Upper lobe of left lung (tissue), 4 donors: ENCODE results near the gene EFCAB8.

Experiments used
- CTCF ChIP-seq, 6 experiments: fragments of 450-650 bp in 4 of 6; fragments of 200-600 bp in 2 of 6; sonication (generic) in 2 of 6; IDR thresholded peaks; one replicate each; pipeline ENCODE4 v1.5.1; 2016 to 2019; ENCODE audit warnings: antibody characterized with exemption in 6 of 6
- POLR2A ChIP-seq, 4 donors: fragments of 450-650 bp; IDR thresholded peaks; one replicate each; pipeline ENCODE4 v1.5.1; 2016 to 2017; ENCODE audit warnings: antibody characterized with exemption in 4 of 4, mild to moderate bottlenecking in 2 of 4
- POLR2AphosphoS5 ChIP-seq, 2 donors: sonication (generic); formaldehyde crosslinking; IDR thresholded peaks; one replicate each; pipeline ENCODE4 v1.5.1; 2017; ENCODE audit warnings: antibody characterized with exemption in 2 of 2

- TF ChIP-seq POLR2AphosphoS5 (IDR thresholded peaks at IDR 0.05) (no peak), CTCF (IDR thresholded peaks at IDR 0.05) (no peak), POLR2A (IDR thresholded peaks at IDR 0.05) (no peak)
Observed at GRCh38 chr20:32809907-32810306, 48.8 kb upstream of the EFCAB8 start.
